ENCODE measurements around the gene ARPC2. TPM values are rescaled to one million over a fixed set of nuclear protein-coding genes. Genes with fewer than 3 reads are reported as not detected.
"Not testable (repeated sequence)": the region's sequence is repeated elsewhere in the genome, so short reads cannot be mapped to it uniquely, and the experiment has no call there.

Gene ARPC2
- total RNA-seq, 2 experiments from 2014 or later: 448 to 452 TPM

GRCh38 chr2:218169757-218170546, 47.0 kb upstream of the ARPC2 start:
- H3K4me1 ChIP-seq (ENCODE audit: insufficient read depth, low read length): peaks cover 28% of the 10 kb centered on the region
- Mint-ChIP-seq H3K4me3 (no peak overlapping the region), H3K27me3 (peaks cover 6% of the 10 kb centered on the region), H3K27ac (no peak overlapping the region), H3K4me1 (ENCODE audit: low read depth) (peaks cover 33% of the 10 kb centered on the region), H3K9me3 (no peaks in the 10 kb centered on the region), H3K36me3 (ENCODE audit: low read depth) (no peaks in the 10 kb centered on the region)
- no peaks in the 10 kb centered on the region for H3K36me3 ChIP-seq (ENCODE audit: insufficient read depth, low read length)
- DNase-seq (no peak), ATAC-seq (ENCODE audit: poor library complexity) (no peak)
- no peak for TF ChIP-seq CTCF (IDR thresholded peaks at IDR 0.05)
- intact Hi-C loops (cut with DNase I, micrococcal nuclease): loop anchor here in 1 of 2 experiments (5.0 kb wide), 1 partner anchor 87 kb away; no protein-coding TSS in a partner anchor
- H3K27ac ChIP-seq (ENCODE audit: low read depth in 1 of 2, low read length in 2 of 2): no peak overlapping the region
- H3K9me3 ChIP-seq (ENCODE audit: control insufficient read depth in 1 of 2, insufficient read depth in 1 of 2, low read length in 2 of 2): no peaks in the 10 kb centered on the region
- CTCF ChIA-PET: no interaction called here
- no peaks in the 10 kb centered on the region for H3K27me3 ChIP-seq (ENCODE audit: control insufficient read depth in 1 of 2, insufficient read depth in 2 of 2, low read length in 2 of 2)
- H3K4me3 ChIP-seq (ENCODE audit: low read length): no peak overlapping the region
- POLR2A ChIA-PET: no interaction called here

GRCh38 chr2:218171744-218172143, 45.2 kb upstream of the ARPC2 start:
- H3K9me3 ChIP-seq (ENCODE audit: control insufficient read depth in 1 of 2, insufficient read depth in 1 of 2, low read length in 2 of 2); H3K27me3 Mint-ChIP-seq; H3K27me3 ChIP-seq (ENCODE audit: control insufficient read depth in 1 of 2, insufficient read depth in 2 of 2, low read length in 2 of 2); POLR2A ChIA-PET; H3K9me3 Mint-ChIP-seq; H3K27ac Mint-ChIP-seq; H3K36me3 Mint-ChIP-seq (ENCODE audit: low read depth); H3K36me3 ChIP-seq (ENCODE audit: insufficient read depth, low read length); DNase-seq; H3K4me3 ChIP-seq (ENCODE audit: low read length); ATAC-seq (ENCODE audit: poor library complexity); H3K27ac ChIP-seq (ENCODE audit: low read depth in 1 of 2, low read length in 2 of 2); intact Hi-C loops (cut with DNase I, micrococcal nuclease); H3K4me3 Mint-ChIP-seq; CTCF ChIA-PET: not testable (repeated sequence)
- H3K4me1 ChIP-seq (ENCODE audit: insufficient read depth, low read length): peaks cover 23% of the 10 kb centered on the region
- H3K4me1 Mint-ChIP-seq (ENCODE audit: low read depth): peaks cover 24% of the 10 kb centered on the region

GRCh38 chr2:218172845-218173244, 44.1 kb upstream of the ARPC2 start:
- TF ChIP-seq CTCF (IDR thresholded peaks at IDR 0.05): no peak
- intact Hi-C loops (cut with DNase I, micrococcal nuclease): no loop called here
- Histone ChIP-seq H3K4me3 (ENCODE audit: low read length) (no peak overlapping the region), H3K27ac (ENCODE audit: low read depth in 1 of 2, low read length in 2 of 2) (no peak overlapping the region), H3K4me1 (ENCODE audit: insufficient read depth, low read length) (peaks cover 12% of the 10 kb centered on the region), H3K36me3 (ENCODE audit: insufficient read depth, low read length) (no peaks in the 10 kb centered on the region), H3K9me3 (ENCODE audit: control insufficient read depth in 1 of 2, insufficient read depth in 1 of 2, low read length in 2 of 2) (no peaks in the 10 kb centered on the region), H3K27me3 (ENCODE audit: control insufficient read depth in 1 of 2, insufficient read depth in 2 of 2, low read length in 2 of 2) (no peaks in the 10 kb centered on the region)
- ATAC-seq (ENCODE audit: poor library complexity) (no peak), DNase-seq (no peak)
- H3K27me3 Mint-ChIP-seq: peaks cover 6% of the 10 kb centered on the region
- no peak overlapping the region for H3K27ac Mint-ChIP-seq
- H3K9me3 Mint-ChIP-seq: no peaks in the 10 kb centered on the region
- H3K4me3 Mint-ChIP-seq: no peak overlapping the region
- POLR2A ChIA-PET: interaction anchor here (0.6 kb wide), 1 partner anchor 42 kb away, joined by 3 read pairs; no protein-coding TSS in a partner anchor
- peaks cover 13% of the 10 kb centered on the region for H3K4me1 Mint-ChIP-seq (ENCODE audit: low read depth)
- H3K36me3 Mint-ChIP-seq (ENCODE audit: low read depth): no peaks in the 10 kb centered on the region
- CTCF ChIA-PET: no interaction called here

Data from CD4-positive, alpha-beta T cell (primary cell).